Myometrial cell (primary cell): Measurements from ENCODE around the gene MAPKBP1. TPM values are rescaled to one million over a fixed set of nuclear protein-coding genes. Genes with fewer than 3 reads are reported as not detected.

Experiments used
- total RNA-seq: library from RNA; depleted of rRNA; stranded (reverse); fragments of >200 nt; gene quantifications from 2 replicates; pipeline ENCODE4 v1.2.3, GENCODE V29; 2015

MAPKBP1 gene
- 9.7 and 10.1 TPM in 2 replicates for total RNA-seq

GRCh38 chr15:41774062-41774881, at the start of gene MAPKBP1:
Gene MAPKBP1 (plus strand): TSS chr15:41774484. CDS start chr15:41775276, 792 bp downstream.

GRCh38 chr15:41827880-41828806, 53.9 kb downstream of the MAPKBP1 start, which contains the start of gene JMJD7:
Gene JMJD7 (plus strand): TSS chr15:41828092. CDS start chr15:41828125, 33 bp downstream.

GRCh38 chr15:41838400-41838897, 64.2 kb downstream of the MAPKBP1 start, which contains the start of gene PLA2G4B:
Gene PLA2G4B (plus strand): TSS chr15:41838847. CDS start chr15:41838914, 67 bp downstream.

Other genes with a start within 250 kb of the MAPKBP1 start
- 21.6 and 29.1 TPM in 2 replicates for gene RPAP1, start 230.2 kb upstream of the MAPKBP1 start, total RNA-seq
- gene TYRO3, start 215.3 kb upstream of the MAPKBP1 start, total RNA-seq = 12.6 and 12.7 TPM in 2 replicates
- gene MGA, start 114.1 kb upstream of the MAPKBP1 start, total RNA-seq = 7.5 and 10.6 TPM in 2 replicates
- 7.8 and 20.9 TPM in 2 replicates for gene JMJD7, start 53.6 kb downstream of the MAPKBP1 start, total RNA-seq
- gene PLA2G4B, start 64.4 kb downstream of the MAPKBP1 start, total RNA-seq = 0.29 and 1.4 TPM in 2 replicates
- under 0.01 and 0.18 TPM in 2 replicates for gene SPTBN5, start 119.6 kb downstream of the MAPKBP1 start, total RNA-seq
- gene EHD4, start 198.1 kb downstream of the MAPKBP1 start, total RNA-seq = 30.8 and 33.0 TPM in 2 replicates
- gene PLA2G4E, start 246.6 kb downstream of the MAPKBP1 start, total RNA-seq = not detected in 2 replicates